Right lobe of liver (tissue), 4 donors: ENCODE measurements around the gene KIR2DL1.

Experiments
- POLR2A ChIP-seq: fragments of 450-650 bp; IDR thresholded peaks from one replicate; pipeline ENCODE4 v1.6.1; 2017; ENCODE audit warnings: antibody characterized with exemption, mild to moderate bottlenecking
- TF ChIP-seq, protein P1 (sequence below), 4 donors: fragments of 200-600 bp in 3 of 4; fragments of 450-650 bp in 1 of 4; IDR thresholded peaks; one replicate each; pipeline versions ENCODE4 v1.5.1 to v1.8.0; 2016 to 2022; ENCODE audit warnings: antibody characterized with exemption in 4 of 4, mild to moderate bottlenecking in 2 of 4
- donor health status: DM: no; HTN: no; CAD: no.
- donor health status: DM: no; HTN: no; CAD: no.
- donor health status: DM: no; HTN: yes; CAD: no.

GRCh38 chr19:54724644-54725043 is 44.9 kb upstream of the KIR2DL1 start:
- TF ChIP-seq, protein P1, sequence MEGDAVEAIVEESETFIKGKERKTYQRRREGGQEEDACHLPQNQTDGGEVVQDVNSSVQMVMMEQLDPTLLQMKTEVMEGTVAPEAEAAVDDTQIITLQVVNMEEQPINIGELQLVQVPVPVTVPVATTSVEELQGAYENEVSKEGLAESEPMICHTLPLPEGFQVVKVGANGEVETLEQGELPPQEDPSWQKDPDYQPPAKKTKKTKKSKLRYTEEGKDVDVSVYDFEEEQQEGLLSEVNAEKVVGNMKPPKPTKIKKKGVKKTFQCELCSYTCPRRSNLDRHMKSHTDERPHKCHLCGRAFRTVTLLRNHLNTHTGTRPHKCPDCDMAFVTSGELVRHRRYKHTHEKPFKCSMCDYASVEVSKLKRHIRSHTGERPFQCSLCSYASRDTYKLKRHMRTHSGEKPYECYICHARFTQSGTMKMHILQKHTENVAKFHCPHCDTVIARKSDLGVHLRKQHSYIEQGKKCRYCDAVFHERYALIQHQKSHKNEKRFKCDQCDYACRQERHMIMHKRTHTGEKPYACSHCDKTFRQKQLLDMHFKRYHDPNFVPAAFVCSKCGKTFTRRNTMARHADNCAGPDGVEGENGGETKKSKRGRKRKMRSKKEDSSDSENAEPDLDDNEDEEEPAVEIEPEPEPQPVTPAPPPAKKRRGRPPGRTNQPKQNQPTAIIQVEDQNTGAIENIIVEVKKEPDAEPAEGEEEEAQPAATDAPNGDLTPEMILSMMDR (IDR thresholded peaks at IDR 0.05): no peak
- TF ChIP-seq POLR2A: no peak
